ENCODE data around the gene RAD51B. TPM values are rescaled to one million over a fixed set of nuclear protein-coding genes. Genes with fewer than 3 reads are reported as not detected.
"Not testable (repeated sequence)": the region's sequence is repeated elsewhere in the genome, so short reads cannot be mapped to it uniquely, and the experiment has no call there.

The RAD51B gene
- polyA plus RNA-seq, 1 experiment, result 6.6 TPM

- H3K9me3 ChIP-seq (ENCODE audit: control insufficient read depth, insufficient read depth, low read length), result no peaks in the 10 kb centered on the region
- H3K4me3 ChIP-seq (ENCODE audit: low read depth, low read length), result no peak overlapping the region
- ChIA-PET CTCF (interaction anchor here (0.7 to 2.2 kb wide), 3 partner anchors 22 to 560 kb away, joined by 3 to 8 read pairs (median 3); no protein-coding TSS in a partner anchor), POLR2A (interaction anchor here (0.5 to 1.4 kb wide), 3 partner anchors 331 to 560 kb away, joined by 3 to 6 read pairs (median 6); partner anchors contain the start of gene ZFP36L1)
- no peak for TF ChIP-seq CTCF (IDR thresholded peaks at IDR 0.05; ENCODE audit: low read depth, low read length)
- DNase-seq (ENCODE audit: low read depth, low spot score), result no peak
- H3K27me3 ChIP-seq (ENCODE audit: control insufficient read depth, insufficient read depth, low read length), result no peaks in the 10 kb centered on the region
- H3K27ac ChIP-seq (ENCODE audit: low read depth, low read length), result no peak overlapping the region
Observed at GRCh38 chr14:68254669-68255527, 435.3 kb downstream of the RAD51B start.

DNA sequence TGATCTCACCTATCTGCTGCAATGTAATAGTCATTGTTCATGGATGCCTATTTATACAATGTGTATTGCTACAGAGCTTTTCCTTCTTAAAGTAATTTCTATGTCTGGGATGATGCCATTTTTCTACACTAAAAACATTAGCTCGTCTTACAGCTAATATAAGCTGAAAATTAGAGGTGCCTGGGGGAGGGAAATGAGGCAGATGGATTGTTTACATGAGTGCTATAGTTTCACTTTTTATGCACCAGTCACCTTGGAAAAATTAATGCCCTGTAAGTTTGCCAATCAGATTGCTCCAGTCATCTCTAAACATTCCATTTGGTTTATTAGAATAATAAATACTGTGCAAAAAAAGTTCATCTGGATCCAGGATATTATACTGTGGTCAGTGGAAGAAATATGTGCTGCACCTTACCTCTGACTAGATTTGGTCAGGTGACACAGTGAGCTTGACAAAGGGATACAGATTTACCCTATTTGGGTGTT lies 436.2 kb downstream of the RAD51B start:
- POLR2A ChIA-PET, result interaction anchor here (1.0 to 1.4 kb wide), 2 partner anchors 538 to 559 kb away, joined by 3 to 6 read pairs; partner anchors contain the start of gene ZFP36L1
- Histone ChIP-seq H3K9me3 (ENCODE audit: control insufficient read depth, insufficient read depth, low read length) (no peaks in the 10 kb centered on the region), H3K27me3 (ENCODE audit: control insufficient read depth, insufficient read depth, low read length) (no peaks in the 10 kb centered on the region), H3K27ac (ENCODE audit: low read depth, low read length) (no peak overlapping the region), H3K4me3 (ENCODE audit: low read depth, low read length) (no peak overlapping the region)
- DNase-seq (ENCODE audit: low read depth, low spot score), result peak; percentile 80
- CTCF ChIA-PET, result interaction anchor here (0.7 to 1.7 kb wide), 2 partner anchors 21 to 321 kb away, joined by 3 to 4 read pairs; no protein-coding TSS in a partner anchor
- TF ChIP-seq CTCF (IDR thresholded peaks at IDR 0.05; ENCODE audit: low read depth, low read length), result no peak

DNA sequence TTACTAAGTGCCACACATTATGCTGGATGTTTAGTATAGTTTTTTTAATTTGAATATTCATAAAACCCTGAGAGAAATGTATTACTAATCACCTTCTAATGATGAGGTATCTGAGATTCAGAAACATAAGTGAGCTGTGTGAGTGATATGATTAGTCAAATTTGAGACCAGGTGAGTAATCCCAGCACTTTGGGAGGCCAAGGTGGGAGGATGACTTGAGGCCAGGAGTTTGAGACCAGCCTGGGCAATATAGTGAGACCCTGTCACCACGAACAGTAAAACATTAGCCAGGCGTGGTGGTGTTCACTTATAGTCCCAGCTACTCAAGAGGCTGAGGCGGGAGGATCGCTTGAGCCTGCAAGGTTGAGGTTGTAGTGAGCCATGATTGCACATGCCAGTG lies 438.4 kb downstream of the RAD51B start:
- H3K27ac ChIP-seq (ENCODE audit: low read depth, low read length), result no peak overlapping the region
- POLR2A ChIA-PET, result no interaction called here
- CTCF ChIA-PET, result no interaction called here
- H3K27me3 ChIP-seq (ENCODE audit: control insufficient read depth, insufficient read depth, low read length), result no peaks in the 10 kb centered on the region
- no peaks in the 10 kb centered on the region for H3K9me3 ChIP-seq (ENCODE audit: control insufficient read depth, insufficient read depth, low read length)
- no peak for TF ChIP-seq CTCF (IDR thresholded peaks at IDR 0.05; ENCODE audit: low read depth, low read length)
- DNase-seq (ENCODE audit: low read depth, low spot score), result no peak
- no peak overlapping the region for H3K4me3 ChIP-seq (ENCODE audit: low read depth, low read length)

- not testable (repeated sequence) for H3K27ac ChIP-seq (ENCODE audit: low read depth, low read length); DNase-seq (ENCODE audit: low read depth, low spot score); H3K27me3 ChIP-seq (ENCODE audit: control insufficient read depth, insufficient read depth, low read length); H3K9me3 ChIP-seq (ENCODE audit: control insufficient read depth, insufficient read depth, low read length); H3K4me3 ChIP-seq (ENCODE audit: low read depth, low read length)
- ChIA-PET POLR2A (interaction anchor here (0.6 kb wide), 1 partner anchor 289 kb away, joined by 9 read pairs; no protein-coding TSS in a partner anchor), CTCF (interaction anchor here (1.0 to 1.2 kb wide), 2 partner anchors 10 to 315 kb away, joined by 3 to 12 read pairs; no protein-coding TSS in a partner anchor)
Observed at GRCh38 chr14:68258995-68259394, 439.4 kb downstream of the RAD51B start.

- POLR2A ChIA-PET, result interaction anchor here (0.7 kb wide), 1 partner anchor 98 kb away, joined by 3 read pairs; no protein-coding TSS in a partner anchor
- H3K27ac ChIP-seq (ENCODE audit: low read depth, low read length), result no peak overlapping the region
- no peaks in the 10 kb centered on the region for H3K27me3 ChIP-seq (ENCODE audit: control insufficient read depth, insufficient read depth, low read length)
- TF ChIP-seq CTCF (IDR thresholded peaks at IDR 0.05; ENCODE audit: low read depth, low read length), result no peak
- H3K9me3 ChIP-seq (ENCODE audit: control insufficient read depth, insufficient read depth, low read length), result no peaks in the 10 kb centered on the region
- CTCF ChIA-PET, result interaction anchor here (1.0 to 1.2 kb wide), 2 partner anchors 12 to 316 kb away, joined by 3 to 12 read pairs; no protein-coding TSS in a partner anchor
- no peak overlapping the region for H3K4me3 ChIP-seq (ENCODE audit: low read depth, low read length)
- no peak for DNase-seq (ENCODE audit: low read depth, low spot score)
Observed at GRCh38 chr14:68260121-68260520, 440.5 kb downstream of the RAD51B start.

All from AG04450 (cell line).